ENCODE results near the gene LRP1B.

GRCh38 chr2:141162314-141162713 lies 968.5 kb downstream of the LRP1B start:
- TF ChIP-seq POLR2AphosphoS5 (IDR thresholded peaks at IDR 0.05; ENCODE audit: low read depth, low read length) (no peak), TAF1 (IDR thresholded peaks at IDR 0.05; ENCODE audit: borderline replicate concordance, insufficient read depth, low read length) (no peak), REST (IDR thresholded peaks at IDR 0.05; ENCODE audit: insufficient read depth in 1 of 2, low read depth in 2 of 2, low read length in 2 of 2) (no peak)

All from PFSK-1 (cell line).